Colonic mucosa (tissue), 4 donors: ENCODE data around the gene DGKI. TPM values are rescaled to one million over a fixed set of nuclear protein-coding genes. Genes with fewer than 3 reads are reported as not detected.

Source experiments
- DNase-seq: peaks from one replicate; pipeline ENCODE4 v3.0.0-alpha.2; 2020
- H3K27ac ChIP-seq: fragments of 200-600 bp; one replicate; pipeline ENCODE4 v1.8.0; 2021
- H3K27me3 ChIP-seq: fragments of 200-600 bp; one replicate; pipeline ENCODE4 v1.8.0; 2021
- H3K36me3 ChIP-seq: fragments of 200-600 bp; one replicate; pipeline ENCODE4 v1.8.0; 2021
- H3K4me1 ChIP-seq: fragments of 200-600 bp; one replicate; pipeline ENCODE4 v1.8.0; 2021; ENCODE audit warnings: mild to moderate bottlenecking
- H3K4me3 ChIP-seq: fragments of 200-600 bp; one replicate; pipeline ENCODE4 v1.8.0; 2021
- H3K9ac ChIP-seq, 2 donors: one replicate each; pipeline ENCODE4 v1.7.0; 2013; ENCODE audit warnings: control low read depth in 2 of 2, low read depth in 2 of 2, low read length in 2 of 2
- H3K9me3 ChIP-seq: fragments of 200-600 bp; one replicate; pipeline ENCODE4 v1.8.0; 2021
- CTCF ChIP-seq: fragments of 200-600 bp; IDR thresholded peaks from one replicate; pipeline ENCODE4 v1.8.0; 2022; ENCODE audit warnings: antibody characterized with exemption, mild to moderate bottlenecking
- intact Hi-C: fragments of 100-400 bp; cut with DNase I; formaldehyde crosslinking; loops from one replicate; pipeline ENCODE4 v1.14.1; 2022
- total RNA-seq, 2 donors: library from RNA; stranded (reverse); fragmentation: NEBNext Ultra II Directional in 1 of 2; extraction: Animal tissue kit (Norgen Biotek cat#: 25700) in 1 of 2; gene quantifications; one replicate each; pipeline ENCODE4 v1.2.1, GENCODE V29; 2021
- donor health status: healthy.
- donor health status: DM: no; HTN: no; CAD: no.
- donor health status: DM: no; HTN: no; CAD: no.

DGKI gene
- total RNA-seq, 2 donors from 2014 or later, result 0.35 to 0.67 TPM

DNA sequence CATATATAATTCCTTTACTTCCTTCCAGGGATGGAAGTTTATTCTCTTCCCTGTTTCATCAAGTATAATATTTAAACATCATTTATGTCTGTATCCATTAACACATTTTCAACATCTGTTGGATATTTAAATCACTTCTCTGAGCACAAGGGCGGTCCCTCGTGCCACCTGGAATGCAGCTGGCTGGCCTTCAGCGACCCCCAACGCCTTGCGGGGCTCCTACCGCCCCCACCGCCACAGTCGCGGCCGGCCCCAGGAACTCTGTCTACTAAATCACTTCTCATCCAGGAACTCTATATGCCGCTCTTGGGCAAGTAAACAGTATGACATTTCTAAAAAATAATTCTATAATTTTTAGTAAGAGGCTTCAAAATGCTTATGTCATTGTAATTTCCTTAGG lies 282.1 kb downstream of the DGKI start:
- no peaks in the 10 kb centered on the region for H3K27me3 ChIP-seq
- H3K27ac ChIP-seq, result no peak overlapping the region
- H3K36me3 ChIP-seq, result no peaks in the 10 kb centered on the region
- H3K9ac ChIP-seq, result no peak overlapping the region
- H3K4me1 ChIP-seq, result no peaks in the 10 kb centered on the region
- no peak overlapping the region for H3K4me3 ChIP-seq
- no peak for TF ChIP-seq CTCF
- intact Hi-C loops, result no loop called here
- no peak for DNase-seq
- H3K9me3 ChIP-seq, result no peaks in the 10 kb centered on the region

- DNase-seq, result no peak
- Histone ChIP-seq H3K36me3 (no peaks in the 10 kb centered on the region), H3K4me3 (no peak overlapping the region), H3K9me3 (no peaks in the 10 kb centered on the region), H3K27ac (no peak overlapping the region), H3K9ac (no peak overlapping the region), H3K27me3 (no peaks in the 10 kb centered on the region), H3K4me1 (no peaks in the 10 kb centered on the region)
- no peak for TF ChIP-seq CTCF
- intact Hi-C loops, result no loop called here
These were observed 282.8 kb downstream of the DGKI start for GRCh38 chr7:137563981-137564380.

GRCh38 chr7:137547485-137547884 lies 299.3 kb downstream of the DGKI start:
- Histone ChIP-seq H3K4me1 (no peaks in the 10 kb centered on the region), H3K27me3 (no peaks in the 10 kb centered on the region), H3K9ac (no peak overlapping the region), H3K9me3 (no peaks in the 10 kb centered on the region), H3K4me3 (no peak overlapping the region), H3K36me3 (no peaks in the 10 kb centered on the region), H3K27ac (no peak overlapping the region)
- DNase-seq, result no peak
- TF ChIP-seq CTCF, result no peak
- intact Hi-C loops, result no loop called here

GRCh38 chr7:137546671-137547070 lies 300.1 kb downstream of the DGKI start:
- H3K4me3 ChIP-seq, result no peak overlapping the region
- no peak for TF ChIP-seq CTCF
- intact Hi-C loops, result no loop called here

DNA sequence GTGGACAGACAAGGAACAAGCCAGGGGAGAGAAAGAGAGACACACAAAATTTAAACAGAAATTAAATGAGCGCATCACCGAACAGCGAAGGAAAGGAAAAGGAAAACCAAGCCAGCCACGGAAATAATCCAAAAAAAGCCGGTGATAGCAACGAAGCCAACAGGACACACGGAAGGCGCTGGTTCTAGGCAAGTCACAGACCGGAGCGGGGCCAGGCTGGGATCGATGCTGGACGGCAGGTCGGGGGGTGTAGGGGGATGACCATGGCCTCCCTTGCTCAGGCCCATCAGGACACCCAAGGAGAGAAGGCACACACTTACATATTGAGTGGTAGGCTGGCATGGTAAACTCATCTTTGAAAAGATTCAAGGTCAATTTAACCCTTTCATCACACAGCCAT lies 300.8 kb downstream of the DGKI start:
- Histone ChIP-seq H3K27me3 (no peaks in the 10 kb centered on the region), H3K9ac (no peak overlapping the region), H3K36me3 (no peaks in the 10 kb centered on the region), H3K4me1 (no peaks in the 10 kb centered on the region), H3K4me3 (no peak overlapping the region), H3K9me3 (no peaks in the 10 kb centered on the region), H3K27ac (no peak overlapping the region)
- TF ChIP-seq CTCF, result no peak
- intact Hi-C loops, result no loop called here
- no peak for DNase-seq

More at GRCh38 chr7:137546671-137547070, 300.1 kb downstream of the DGKI start:
- no peaks in the 10 kb centered on the region for H3K36me3 ChIP-seq
- no peak overlapping the region for H3K27ac ChIP-seq
- H3K9ac ChIP-seq, result no peak overlapping the region
- no peak for DNase-seq
- H3K4me1 ChIP-seq, result no peaks in the 10 kb centered on the region
- H3K27me3 ChIP-seq, result no peaks in the 10 kb centered on the region
- no peaks in the 10 kb centered on the region for H3K9me3 ChIP-seq
